ENCODE data around the gene MAN1C1. TPM values are rescaled to one million over a fixed set of nuclear protein-coding genes. Genes with fewer than 3 reads are reported as not detected.

Gene MAN1C1
- total RNA-seq, 1 donor from 2014 or later = 22.6 TPM

GRCh38 chr1:25784575-25785051, 168.0 kb downstream of the MAN1C1 start:
- H3K9me3 Mint-ChIP-seq = no peaks in the 10 kb centered on the region
- no peak overlapping the region for H3K27ac Mint-ChIP-seq (ENCODE audit: unreplicated experiment)
- no peaks in the 10 kb centered on the region for H3K27me3 Mint-ChIP-seq (ENCODE audit: low read depth)
- H3K4me1 Mint-ChIP-seq = peaks cover 82% of the 10 kb centered on the region
- no peak for DNase-seq (ENCODE audit: low read depth, low spot score)
- no peak for TF ChIP-seq CTCF (conservative IDR thresholded peaks at IDR 0.05)
- H3K4me3 Mint-ChIP-seq = peak overlapping the region; percentile 38
- H3K36me3 Mint-ChIP-seq (ENCODE audit: low read depth) = no peaks in the 10 kb centered on the region

GRCh38 chr1:25785333-25786067, 168.9 kb downstream of the MAN1C1 start:
- no peak for DNase-seq (ENCODE audit: low read depth, low spot score)
- H3K27me3 Mint-ChIP-seq (ENCODE audit: low read depth) = no peaks in the 10 kb centered on the region
- peaks cover 82% of the 10 kb centered on the region for H3K4me1 Mint-ChIP-seq
- no peak overlapping the region for H3K27ac Mint-ChIP-seq (ENCODE audit: unreplicated experiment)
- peaks cover 4% of the 10 kb centered on the region for H3K36me3 Mint-ChIP-seq (ENCODE audit: low read depth)
- H3K4me3 Mint-ChIP-seq = no peak overlapping the region
- TF ChIP-seq CTCF (conservative IDR thresholded peaks at IDR 0.05) = no peak
- no peaks in the 10 kb centered on the region for H3K9me3 Mint-ChIP-seq

GRCh38 chr1:25786887-25787759, 170.5 kb downstream of the MAN1C1 start:
- H3K27ac Mint-ChIP-seq (ENCODE audit: unreplicated experiment) = peak overlapping the region; percentile 62
- DNase-seq (ENCODE audit: low read depth, low spot score) = no peak
- H3K4me1 Mint-ChIP-seq = peaks cover 92% of the 10 kb centered on the region
- peaks cover 4% of the 10 kb centered on the region for H3K36me3 Mint-ChIP-seq (ENCODE audit: low read depth)
- no peaks in the 10 kb centered on the region for H3K9me3 Mint-ChIP-seq
- H3K4me3 Mint-ChIP-seq = peak overlapping the region; percentile 47
- TF ChIP-seq CTCF (conservative IDR thresholded peaks at IDR 0.05) = no peak
- H3K27me3 Mint-ChIP-seq (ENCODE audit: low read depth) = no peaks in the 10 kb centered on the region

GRCh38 chr1:25787760-25788166, 171.2 kb downstream of the MAN1C1 start:
- Mint-ChIP-seq H3K4me3 (peak overlapping the region; percentile 47), H3K36me3 (ENCODE audit: low read depth) (peaks cover 4% of the 10 kb centered on the region), H3K27me3 (ENCODE audit: low read depth) (no peaks in the 10 kb centered on the region), H3K4me1 (peaks cover 89% of the 10 kb centered on the region), H3K27ac (ENCODE audit: unreplicated experiment) (peak overlapping the region; percentile 22), H3K9me3 (no peaks in the 10 kb centered on the region)
- DNase-seq (ENCODE audit: low read depth, low spot score) = no peak
- TF ChIP-seq CTCF (conservative IDR thresholded peaks at IDR 0.05) = no peak

- H3K27ac Mint-ChIP-seq (ENCODE audit: unreplicated experiment) = no peak overlapping the region
Observed at GRCh38 chr1:25790472-25790871, 173.9 kb downstream of the MAN1C1 start.

More at GRCh38 chr1:25790472-25790871, 173.9 kb downstream of the MAN1C1 start:
- peak overlapping the region; percentile 58 for H3K4me3 Mint-ChIP-seq
- TF ChIP-seq CTCF (conservative IDR thresholded peaks at IDR 0.05) = no peak
- no peak for DNase-seq (ENCODE audit: low read depth, low spot score)
- no peaks in the 10 kb centered on the region for H3K27me3 Mint-ChIP-seq (ENCODE audit: low read depth)
- H3K36me3 Mint-ChIP-seq (ENCODE audit: low read depth) = peaks cover 4% of the 10 kb centered on the region
- no peaks in the 10 kb centered on the region for H3K9me3 Mint-ChIP-seq
- peaks cover 84% of the 10 kb centered on the region for H3K4me1 Mint-ChIP-seq

All from neural crest cell (in vitro differentiated cells).